Measurements from ENCODE around the gene LUZP1.

- TF ChIP-seq, protein P1, sequence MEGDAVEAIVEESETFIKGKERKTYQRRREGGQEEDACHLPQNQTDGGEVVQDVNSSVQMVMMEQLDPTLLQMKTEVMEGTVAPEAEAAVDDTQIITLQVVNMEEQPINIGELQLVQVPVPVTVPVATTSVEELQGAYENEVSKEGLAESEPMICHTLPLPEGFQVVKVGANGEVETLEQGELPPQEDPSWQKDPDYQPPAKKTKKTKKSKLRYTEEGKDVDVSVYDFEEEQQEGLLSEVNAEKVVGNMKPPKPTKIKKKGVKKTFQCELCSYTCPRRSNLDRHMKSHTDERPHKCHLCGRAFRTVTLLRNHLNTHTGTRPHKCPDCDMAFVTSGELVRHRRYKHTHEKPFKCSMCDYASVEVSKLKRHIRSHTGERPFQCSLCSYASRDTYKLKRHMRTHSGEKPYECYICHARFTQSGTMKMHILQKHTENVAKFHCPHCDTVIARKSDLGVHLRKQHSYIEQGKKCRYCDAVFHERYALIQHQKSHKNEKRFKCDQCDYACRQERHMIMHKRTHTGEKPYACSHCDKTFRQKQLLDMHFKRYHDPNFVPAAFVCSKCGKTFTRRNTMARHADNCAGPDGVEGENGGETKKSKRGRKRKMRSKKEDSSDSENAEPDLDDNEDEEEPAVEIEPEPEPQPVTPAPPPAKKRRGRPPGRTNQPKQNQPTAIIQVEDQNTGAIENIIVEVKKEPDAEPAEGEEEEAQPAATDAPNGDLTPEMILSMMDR (conservative IDR thresholded peaks at IDR 0.05 in 1 of 2, IDR thresholded peaks at IDR 0.05 in 1 of 2; ENCODE audit: extremely low read depth in 1 of 2, insufficient read depth in 1 of 2, low read depth in 1 of 2, low read length in 2 of 2): no peak
- no peak for TF ChIP-seq EZH2 (IDR thresholded peaks at IDR 0.05; ENCODE audit: borderline replicate concordance, low read length)
Measured at GRCh38 chr1:23156940-23157339, 11.7 kb downstream of the LUZP1 start.
